Medulla oblongata (tissue), 1 donor: ENCODE results near the gene MAT2A.
"Not testable (repeated sequence)": the region's sequence is repeated elsewhere in the genome, so short reads cannot be mapped to it uniquely, and the experiment has no call there.

Experiments
- DNase-seq: peaks from one replicate; pipeline ENCODE4 v3.0.0-alpha.2; 2015; ENCODE audit errors: extremely low spot score

The MAT2A gene

DNA sequence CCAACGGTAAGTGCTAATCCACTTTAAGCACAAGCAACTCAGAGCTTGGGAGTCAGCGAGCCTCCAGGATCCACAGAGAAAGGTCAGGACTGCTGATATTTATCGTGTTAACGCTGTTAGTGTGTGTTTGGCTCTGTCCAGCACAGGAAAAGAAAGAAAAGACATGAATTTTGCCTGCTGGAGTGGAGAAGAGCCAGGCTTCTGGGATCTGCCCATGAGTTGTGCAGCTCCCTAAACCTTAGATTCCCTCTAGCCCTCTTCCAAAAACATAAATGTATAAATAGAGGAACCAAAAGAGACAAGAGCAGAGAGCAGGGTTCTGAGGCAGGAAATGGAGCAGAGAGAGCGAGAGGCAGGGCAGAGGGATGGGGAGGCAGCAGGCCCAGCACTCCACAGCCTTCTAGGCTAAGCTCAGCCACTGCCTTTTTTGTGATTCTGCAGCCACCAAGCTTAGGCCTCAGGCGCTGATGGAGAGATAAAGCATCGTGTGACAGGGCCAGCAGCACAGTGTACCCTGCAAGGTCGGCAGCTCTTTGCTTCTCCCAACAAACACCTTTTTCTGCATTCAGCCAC is 14.5 kb upstream of the MAT2A start:
- DNase-seq, result peak; percentile 47

GRCh38 chr2:85525029-85525428 is 13.9 kb upstream of the MAT2A start:
- DNase-seq, result no peak

- DNase-seq, result no peak
Observed at GRCh38 chr2:85525567-85525966, 13.4 kb upstream of the MAT2A start.

DNA sequence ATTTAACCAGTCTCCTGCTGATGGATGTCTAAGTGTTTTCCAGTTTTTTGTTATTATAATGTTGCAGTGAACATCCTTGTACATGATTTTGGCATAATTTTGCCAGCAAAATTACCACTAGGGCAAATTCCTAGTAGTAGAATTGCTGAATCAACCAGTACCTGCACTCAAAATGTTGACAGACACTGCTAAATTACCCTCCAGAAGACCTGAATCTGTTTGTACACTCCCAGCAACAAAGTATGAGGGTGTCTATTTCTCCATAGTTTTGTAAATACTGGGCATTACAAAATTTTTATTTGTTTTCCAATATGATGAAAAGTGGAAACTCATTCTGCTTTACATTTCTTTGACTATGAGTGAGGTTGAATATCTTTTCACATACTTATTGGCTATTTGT is 11.2 kb upstream of the MAT2A start:
- DNase-seq, result no peak

GRCh38 chr2:85528355-85528754 is 10.6 kb upstream of the MAT2A start:
- no peak for DNase-seq

DNA sequence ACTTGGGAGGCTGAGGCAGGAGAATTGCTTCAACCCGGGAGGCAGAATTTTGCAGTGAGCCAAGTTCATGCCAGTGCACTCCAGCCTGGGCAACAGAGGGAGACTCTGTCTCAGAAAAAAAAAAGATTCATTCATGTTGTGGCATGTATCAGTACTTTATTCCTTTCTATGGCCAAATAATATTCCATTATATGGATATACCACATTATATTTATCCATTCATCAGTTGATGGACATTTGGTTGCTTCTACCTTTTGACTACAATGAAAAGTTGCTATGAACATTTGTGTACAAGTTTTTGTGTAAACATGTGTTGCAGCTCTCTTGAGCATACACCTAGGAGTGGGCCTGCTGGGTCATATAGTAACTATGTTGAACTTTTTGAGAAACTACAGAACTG is 9.2 kb upstream of the MAT2A start:
- DNase-seq, result no peak

- DNase-seq, result no peak
Observed at GRCh38 chr2:85531589-85531988, 7.4 kb upstream of the MAT2A start.

DNA sequence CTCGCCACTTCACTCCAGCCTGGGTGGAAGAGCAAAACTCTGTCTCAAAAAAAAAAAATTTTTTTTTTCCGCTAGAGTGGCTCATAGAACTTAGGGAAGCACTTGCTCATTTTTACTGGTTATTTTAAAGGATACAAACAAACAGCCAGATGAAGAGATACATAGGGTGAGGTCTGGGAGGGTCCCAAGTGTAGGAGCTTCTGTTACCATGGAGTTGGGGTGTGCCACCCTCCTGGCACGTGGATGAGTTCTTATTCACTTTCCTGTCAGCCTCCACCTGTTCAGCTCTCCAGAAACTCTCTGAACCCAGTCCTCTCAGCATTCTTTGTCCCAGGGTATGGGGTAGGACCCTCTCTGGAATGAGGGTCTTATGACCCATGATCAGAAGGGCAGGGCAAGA is 4.9 kb upstream of the MAT2A start:
- no peak for DNase-seq

DNA sequence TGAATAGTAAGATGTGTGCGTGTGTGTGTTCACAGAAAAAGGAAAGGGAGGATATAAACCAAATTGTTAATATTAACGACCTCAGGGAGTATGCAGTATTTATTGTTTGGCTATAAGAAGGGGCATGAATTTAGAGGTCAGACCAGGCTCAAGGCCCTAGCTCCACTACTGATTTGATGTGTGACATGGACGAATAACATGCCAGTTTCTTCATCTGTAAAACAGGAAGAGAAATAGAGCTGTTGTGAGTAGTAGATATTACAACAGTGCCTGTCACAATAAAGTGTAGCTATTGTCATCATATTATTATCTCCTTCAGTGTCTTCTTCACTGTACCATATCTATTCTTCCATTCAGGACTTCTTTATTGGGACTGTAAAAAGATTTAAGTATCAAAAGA is 4.1 kb upstream of the MAT2A start:
- DNase-seq, result no peak

DNA sequence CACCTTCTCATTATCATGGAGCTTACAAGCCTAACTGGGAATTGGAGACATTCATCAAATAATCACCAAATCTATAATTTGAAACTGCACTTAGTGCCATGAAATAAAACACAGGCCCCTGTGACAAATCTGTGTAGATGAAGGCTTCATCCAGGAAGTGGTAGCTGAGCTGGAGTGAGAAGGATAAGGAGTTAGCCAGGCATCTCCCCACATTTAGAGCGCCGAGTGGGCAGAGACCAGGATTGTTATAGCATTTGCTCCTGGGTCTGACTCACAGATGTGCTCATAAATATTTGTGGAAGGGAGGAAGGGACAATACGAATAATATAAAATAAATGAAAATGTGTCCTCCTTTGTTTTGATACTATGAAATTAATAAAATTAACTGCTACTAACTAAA is 2.5 kb upstream of the MAT2A start:
- DNase-seq, result no peak

DNA sequence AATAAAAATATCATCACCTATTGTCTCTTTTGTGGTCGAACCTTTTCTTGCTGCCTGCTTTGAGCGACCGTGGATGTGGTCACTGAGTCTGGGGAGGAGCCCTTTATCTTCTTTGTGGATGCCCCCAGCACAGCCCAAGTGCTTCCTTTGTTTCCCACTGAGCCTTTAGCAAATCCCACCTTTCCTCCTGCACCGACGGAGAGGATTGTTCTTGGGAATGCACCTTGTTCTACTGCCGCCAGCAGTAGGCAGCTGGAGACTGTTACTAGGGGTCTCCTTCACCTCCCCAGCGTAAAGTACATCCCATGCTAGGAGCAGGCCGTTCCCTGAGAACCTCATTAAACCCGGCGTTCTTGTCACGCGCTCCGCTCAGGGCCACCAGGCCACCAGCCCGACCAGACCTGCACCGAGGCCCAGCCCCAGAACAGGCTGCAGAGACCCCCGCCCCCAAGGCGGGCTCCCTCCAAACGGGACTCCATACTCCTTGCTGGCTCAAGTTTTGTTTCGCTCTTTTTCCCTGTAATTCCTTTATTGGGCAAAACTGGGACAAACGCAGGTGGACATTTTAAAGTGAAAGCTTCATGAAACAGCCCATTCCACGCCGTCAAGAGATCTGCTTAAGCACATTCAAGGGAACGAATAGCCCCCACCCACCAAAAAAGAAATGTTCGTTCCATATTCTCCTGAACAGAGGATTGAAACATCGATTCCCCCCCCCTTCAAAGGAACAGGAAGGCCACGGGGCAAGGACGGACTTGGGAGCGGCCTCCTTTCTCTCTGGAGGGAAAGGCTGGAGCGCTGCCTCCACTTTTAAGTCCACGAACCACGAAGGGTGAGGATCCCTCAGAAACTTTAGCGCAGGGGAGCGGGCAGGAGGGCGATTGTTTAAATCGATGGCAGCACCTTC is 1.1 kb upstream of the MAT2A start:
- peak; percentile 79 for DNase-seq

DNA sequence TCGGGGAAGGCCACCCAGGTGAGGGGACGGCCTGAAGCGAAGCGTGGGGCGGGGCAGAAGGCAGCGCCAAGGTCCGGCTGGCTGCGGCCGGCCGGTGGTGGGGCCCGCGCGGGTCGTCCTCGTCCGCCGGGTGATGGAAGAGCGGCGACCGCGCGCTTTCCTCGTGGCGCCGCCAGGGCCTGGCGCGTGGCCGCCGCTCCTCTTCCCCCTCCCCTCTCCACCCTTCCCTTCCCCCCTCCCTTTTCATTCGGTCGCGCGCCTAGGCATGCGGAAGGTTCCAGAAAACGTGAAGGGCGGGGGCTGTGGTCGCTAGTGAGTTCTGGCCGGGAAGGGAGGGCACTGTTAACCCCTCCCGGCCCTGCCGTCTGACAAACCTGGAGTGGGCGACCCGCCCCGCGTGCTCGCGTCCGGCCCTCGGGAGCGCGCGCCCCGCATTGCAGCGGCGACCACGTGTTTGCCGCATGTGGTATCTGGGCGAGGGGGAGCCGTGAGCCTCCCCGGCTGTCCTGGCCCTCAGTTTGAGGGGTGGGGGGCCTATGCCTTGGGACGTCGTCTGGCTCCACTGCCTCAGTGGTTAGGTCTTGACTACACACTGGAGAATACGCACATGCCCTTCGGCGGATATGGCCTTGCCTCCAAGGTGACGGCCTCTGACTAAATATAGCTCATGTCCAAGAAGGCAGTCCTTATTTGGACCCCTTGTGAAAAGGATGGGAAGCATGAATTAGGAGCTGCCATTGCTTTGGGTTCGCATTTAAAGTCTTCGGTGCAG is 579 bp downstream of the MAT2A start:
- peak; percentile 77 for DNase-seq

DNA sequence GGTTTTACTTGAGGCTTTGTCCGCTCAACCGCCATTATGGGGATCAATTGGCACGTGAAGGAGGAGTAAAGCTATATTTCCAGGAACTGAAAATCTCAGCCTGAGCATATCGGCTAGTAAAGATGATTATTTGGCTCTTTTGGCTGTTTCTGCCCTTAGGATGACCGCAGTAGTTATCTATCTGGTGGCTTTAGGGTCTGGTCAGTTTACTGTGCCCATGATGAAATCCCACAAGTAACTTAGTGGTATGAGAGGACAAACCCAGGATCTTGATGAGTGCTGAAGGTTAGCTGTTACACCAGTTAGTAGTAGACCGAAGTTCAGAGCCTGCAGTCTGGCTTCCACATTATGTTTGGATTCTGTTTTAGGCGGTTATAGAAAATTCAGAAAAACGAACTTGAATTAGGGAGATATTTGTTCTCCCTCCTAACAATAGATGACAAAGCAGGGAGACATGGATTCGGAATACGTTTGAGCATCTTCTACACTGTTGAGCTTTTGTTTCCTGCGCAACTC is 1.2 kb downstream of the MAT2A start:
- DNase-seq, result peak; percentile 37

GRCh38 chr2:85541262-85541661 is 2.3 kb downstream of the MAT2A start:
- no peak for DNase-seq

DNA sequence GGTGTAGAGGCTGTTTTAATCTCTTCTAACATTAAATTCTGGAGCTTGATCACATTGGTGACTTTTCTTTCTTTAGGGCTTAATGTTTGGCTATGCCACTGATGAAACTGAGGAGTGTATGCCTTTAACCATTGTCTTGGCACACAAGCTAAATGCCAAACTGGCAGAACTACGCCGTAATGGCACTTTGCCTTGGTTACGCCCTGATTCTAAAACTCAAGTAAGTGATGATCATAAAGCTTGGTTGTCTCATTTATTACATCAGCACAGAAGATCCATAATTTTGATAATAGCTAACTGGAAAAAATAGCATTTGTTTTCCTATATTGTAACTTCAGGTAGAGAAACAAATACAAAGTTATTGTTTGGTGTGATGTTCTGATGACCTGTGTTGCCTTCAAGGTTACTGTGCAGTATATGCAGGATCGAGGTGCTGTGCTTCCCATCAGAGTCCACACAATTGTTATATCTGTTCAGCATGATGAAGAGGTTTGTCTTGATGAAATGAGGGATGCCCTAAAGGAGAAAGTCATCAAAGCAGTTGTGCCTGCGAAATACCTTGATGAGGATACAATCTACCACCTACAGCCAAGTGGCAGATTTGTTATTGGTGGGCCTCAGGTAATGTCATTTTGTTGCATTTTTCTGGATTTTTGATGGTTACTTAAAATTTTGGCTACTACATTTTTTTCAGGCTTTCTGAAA is 2.9 kb downstream of the MAT2A start:
- DNase-seq, result no peak

- DNase-seq, result no peak
Observed at GRCh38 chr2:85542777-85543176, 3.8 kb downstream of the MAT2A start.

GRCh38 chr2:85544254-85544691 is 5.3 kb downstream of the MAT2A start:
- not testable (repeated sequence) for DNase-seq

- not testable (repeated sequence) for DNase-seq
Observed at GRCh38 chr2:85544915-85545779, 6.2 kb downstream of the MAT2A start.

DNA sequence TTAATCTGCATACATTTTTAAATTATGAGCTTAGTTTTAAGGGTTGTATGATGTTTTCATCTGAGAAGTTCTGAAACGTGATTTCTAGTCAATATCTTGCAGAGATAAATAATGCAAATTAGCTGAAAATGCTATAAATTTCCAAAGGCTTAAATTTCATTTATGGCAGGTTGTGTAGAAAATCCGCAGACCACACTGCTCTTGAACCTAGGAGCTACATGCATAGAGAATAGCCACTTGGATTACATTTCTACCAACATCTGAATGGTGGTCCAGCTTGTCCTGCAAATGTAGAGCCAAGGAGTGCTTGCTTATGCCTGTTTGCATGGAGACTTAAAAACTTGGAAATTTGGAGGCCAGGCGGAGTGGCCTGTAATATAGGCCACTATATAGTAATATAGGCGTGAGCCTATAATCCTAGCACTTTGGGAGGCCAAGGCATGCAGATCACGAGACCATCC is 6.8 kb downstream of the MAT2A start:
- DNase-seq, result no peak

- no peak for DNase-seq
Observed at GRCh38 chr2:85547089-85547858, 8.3 kb downstream of the MAT2A start.
